SK-MEL-5 (cell line): Measurements from ENCODE around the gene USP40. TPM values are rescaled to one million over a fixed set of nuclear protein-coding genes. Genes with fewer than 3 reads are reported as not detected.

Experiments
- DNase-seq: peaks from one replicate; pipeline ENCODE4 v3.0.0-alpha.2; 2016; ENCODE audit warnings: low read depth, low spot score
- in situ Hi-C: cut with HindIII; loops from 2 replicates; pipeline ENCODE4 v1.10.0; 2016; ENCODE audit warnings: low sequenced_read_pairs, high pct_unique_total_duplicates, low pct_unique_long_range_greater_than_20kb
- total RNA-seq: library from RNA; depleted of rRNA; stranded (reverse); fragments of >200 nt; shearing (Covaris generic); gene quantifications from 2 replicates; pipeline ENCODE4 v1.2.3, GENCODE V29; 2014

The USP40 gene
- total RNA-seq, 1 experiment from 2014 or later: 38.3 TPM

DNA sequence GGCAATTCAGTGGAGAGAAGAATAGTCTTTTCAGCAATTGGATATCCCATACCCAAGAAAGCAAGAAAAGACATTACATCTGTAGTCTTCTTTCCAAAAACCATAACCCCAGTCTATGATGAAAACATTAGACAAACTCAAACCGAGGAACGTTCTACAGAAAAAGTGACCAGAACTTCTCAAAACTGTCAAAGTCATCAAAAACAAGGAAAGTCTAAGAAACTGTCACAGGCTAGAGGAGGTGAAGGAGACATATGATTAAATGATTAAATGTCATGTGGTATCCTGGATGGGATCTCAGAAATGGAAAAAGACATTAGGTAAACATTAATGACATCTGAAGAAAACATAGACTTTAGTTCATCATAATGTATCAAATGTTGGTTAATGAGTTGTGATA lies 4.9 kb upstream of the USP40 start:
- DNase-seq: no peak
- in situ Hi-C loops: no loop called here

- in situ Hi-C loops: no loop called here
- DNase-seq: no peak
These were observed 4.4 kb upstream of the USP40 start for GRCh38 chr2:233571001-233571400.

- no peak for DNase-seq
- in situ Hi-C loops: no loop called here
These were observed 869 bp downstream of the USP40 start for GRCh38 chr2:233565685-233566140.

GRCh38 chr2:233563663-233564430 lies 2.7 kb downstream of the USP40 start:
- in situ Hi-C loops: no loop called here
- DNase-seq: no peak

DNA sequence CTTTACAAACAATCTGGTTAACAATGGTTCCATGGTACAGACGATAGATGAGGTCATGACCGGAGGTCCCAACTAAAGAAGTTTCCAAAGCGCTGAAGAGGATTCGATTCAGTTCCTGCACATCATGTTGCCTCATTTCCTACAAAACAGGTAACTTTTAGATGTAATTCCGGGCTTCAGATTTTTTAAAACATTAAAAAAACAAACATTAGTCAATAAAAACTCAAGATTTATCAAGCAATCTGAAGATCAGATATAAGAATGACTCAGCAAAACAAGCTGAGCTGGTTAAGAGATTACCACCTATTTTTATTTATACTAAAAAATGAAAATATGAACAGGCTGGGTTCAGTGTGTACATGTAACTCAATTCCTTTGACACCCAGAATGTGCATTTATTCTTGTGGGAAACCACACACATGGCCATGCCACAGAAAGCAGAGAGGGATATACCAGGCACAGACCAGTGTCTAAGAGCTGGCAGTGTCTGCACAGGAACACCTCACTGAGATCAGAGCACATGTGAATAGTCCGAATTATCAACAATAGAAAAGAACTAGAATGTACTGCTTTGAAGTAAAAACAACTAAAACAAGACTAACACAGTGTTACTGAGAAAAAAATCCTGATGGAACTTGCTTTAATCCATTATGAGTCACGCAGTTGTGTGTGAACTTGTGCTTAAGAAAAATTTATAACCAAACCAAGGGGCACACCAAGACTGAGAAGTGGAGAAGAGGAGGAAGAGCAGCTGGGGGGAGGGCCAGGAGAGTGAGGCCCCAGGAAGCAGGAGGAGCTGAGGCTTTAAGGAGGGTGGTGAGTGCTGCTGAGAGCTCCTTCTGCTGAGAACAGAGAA lies 9.5 kb downstream of the USP40 start:
- in situ Hi-C loops: no loop called here
- DNase-seq: no peak

DNA sequence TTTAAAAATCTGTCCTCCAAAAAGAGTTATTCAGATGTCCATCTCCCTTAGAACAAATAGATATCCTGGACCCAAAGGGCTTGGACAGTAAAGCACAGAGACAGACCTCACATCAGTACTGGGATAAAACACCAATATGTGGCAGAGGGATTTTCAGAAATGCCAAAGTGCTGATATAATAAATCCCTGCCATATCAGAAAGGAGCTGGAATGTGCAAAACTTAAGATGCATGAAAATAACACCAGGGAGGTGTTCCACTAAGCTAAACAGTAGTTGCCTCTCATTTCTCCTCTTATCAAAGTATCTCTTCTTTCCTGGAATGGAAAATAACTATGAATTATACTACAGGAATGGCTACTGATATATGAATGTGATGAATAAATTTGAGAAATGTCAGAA lies 13.2 kb downstream of the USP40 start:
- no peak for DNase-seq
- in situ Hi-C loops: no loop called here

DNA sequence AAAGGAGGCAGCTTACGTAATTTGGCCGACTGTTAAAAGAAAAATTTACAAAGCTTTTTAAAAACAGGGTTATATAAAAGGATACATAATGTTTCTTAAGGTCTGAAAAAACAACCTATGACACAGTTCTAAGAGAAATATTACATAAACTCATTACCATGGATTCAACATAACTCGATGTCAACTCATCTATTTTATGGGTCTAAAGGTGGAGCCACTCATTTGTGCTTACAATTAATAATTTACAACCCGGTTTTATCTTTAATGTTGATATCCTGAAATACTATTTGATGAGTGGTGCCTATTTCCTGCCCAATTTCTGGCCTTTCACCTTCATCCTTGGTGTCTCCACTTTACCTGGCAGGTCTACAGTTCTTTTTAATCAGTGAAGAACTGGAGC lies 15.1 kb downstream of the USP40 start:
- in situ Hi-C loops: no loop called here
- DNase-seq: no peak

DNA sequence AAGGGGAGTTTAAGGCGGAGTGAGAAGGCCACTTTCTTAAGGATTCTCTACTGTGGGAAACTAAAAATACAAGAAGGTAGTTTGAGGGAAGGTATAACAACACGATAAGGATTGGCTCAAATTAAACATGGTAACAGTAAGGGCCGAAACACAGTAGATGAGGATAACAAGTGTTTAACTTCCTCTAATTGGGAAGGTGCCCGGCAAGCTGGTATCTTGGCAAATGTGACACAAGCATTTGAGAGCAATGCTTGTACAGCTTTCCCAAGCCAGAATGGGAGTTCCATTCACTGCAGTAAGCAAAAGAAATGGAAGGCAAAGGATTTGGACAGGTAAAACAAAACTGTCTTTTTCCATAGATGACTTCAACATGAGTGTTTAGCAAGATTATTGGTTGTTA lies 19.8 kb downstream of the USP40 start:
- in situ Hi-C loops: no loop called here
- DNase-seq: no peak

DNA sequence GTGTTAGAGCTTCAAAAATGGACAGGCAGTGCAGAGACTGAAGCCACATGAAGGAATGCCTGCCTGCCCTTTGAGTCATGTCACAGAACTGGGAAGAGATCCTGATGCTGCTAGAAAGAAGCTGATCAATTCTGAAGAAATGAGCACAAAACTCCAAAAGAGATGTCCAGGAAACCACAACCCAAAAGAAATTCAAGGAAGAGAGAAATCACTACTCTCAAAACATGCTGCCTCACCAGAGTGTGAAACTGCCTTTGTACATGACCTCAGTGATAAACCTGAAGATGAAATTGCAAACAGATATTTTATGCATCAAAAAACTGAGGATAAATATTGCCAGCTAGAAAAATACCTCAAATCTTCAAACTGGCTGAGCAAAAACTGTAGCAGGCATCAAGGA lies 20.5 kb downstream of the USP40 start:
- in situ Hi-C loops: no loop called here
- no peak for DNase-seq

GRCh38 chr2:233544200-233544610 lies 22.4 kb downstream of the USP40 start:
- no peak for DNase-seq
- in situ Hi-C loops: no loop called here

DNA sequence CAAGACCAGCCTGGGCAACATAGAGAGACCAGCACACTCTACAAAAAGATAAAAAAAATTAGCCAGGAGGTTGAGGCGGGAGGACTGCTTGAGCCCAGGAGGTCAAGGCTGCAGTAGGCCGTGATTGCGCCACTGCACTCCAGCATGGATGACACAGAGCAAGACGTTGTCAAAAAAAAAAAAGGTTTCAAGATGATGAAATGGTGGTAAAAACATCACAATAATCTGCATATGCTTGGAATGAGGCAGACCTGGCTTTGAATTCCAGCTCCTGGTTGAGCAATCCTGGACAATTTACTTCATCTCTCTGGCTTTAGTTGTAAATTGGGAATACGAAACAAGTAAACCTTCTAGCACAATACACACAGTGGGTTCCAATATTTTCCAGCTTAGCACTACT lies 24.1 kb downstream of the USP40 start:
- in situ Hi-C loops: no loop called here
- no peak for DNase-seq

GRCh38 chr2:233538741-233539140 lies 27.8 kb downstream of the USP40 start:
- DNase-seq: no peak
- in situ Hi-C loops: no loop called here

- no peak for DNase-seq
- in situ Hi-C loops: no loop called here
These were observed 31.3 kb downstream of the USP40 start for GRCh38 chr2:233535271-233535670.

DNA sequence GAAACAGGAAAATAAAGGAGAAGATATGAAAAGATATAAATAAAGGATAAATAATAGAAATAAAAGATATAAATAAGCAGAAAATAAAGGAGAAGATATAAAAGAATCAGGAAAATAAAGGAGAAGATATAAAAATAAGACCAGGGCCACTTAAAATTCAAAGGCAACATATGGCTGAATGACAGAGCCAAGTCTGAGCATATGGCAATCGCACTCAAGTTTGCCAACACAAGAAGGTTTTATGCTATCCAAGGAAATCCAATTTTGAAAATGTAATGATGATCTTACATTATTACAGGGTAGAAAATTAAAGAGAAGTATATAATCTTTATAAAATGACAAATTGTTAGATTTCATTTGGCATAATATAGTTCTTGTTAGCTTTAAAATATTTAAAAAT lies 33.6 kb downstream of the USP40 start:
- in situ Hi-C loops: no loop called here
- DNase-seq: no peak

- in situ Hi-C loops: no loop called here
- DNase-seq: no peak
These were observed 34.6 kb downstream of the USP40 start for GRCh38 chr2:233531955-233532354.

GRCh38 chr2:233530381-233530780 lies 36.2 kb downstream of the USP40 start:
- in situ Hi-C loops: no loop called here
- DNase-seq: no peak

- in situ Hi-C loops: no loop called here
- DNase-seq: no peak
These were observed 38.4 kb downstream of the USP40 start for GRCh38 chr2:233528182-233528581.

DNA sequence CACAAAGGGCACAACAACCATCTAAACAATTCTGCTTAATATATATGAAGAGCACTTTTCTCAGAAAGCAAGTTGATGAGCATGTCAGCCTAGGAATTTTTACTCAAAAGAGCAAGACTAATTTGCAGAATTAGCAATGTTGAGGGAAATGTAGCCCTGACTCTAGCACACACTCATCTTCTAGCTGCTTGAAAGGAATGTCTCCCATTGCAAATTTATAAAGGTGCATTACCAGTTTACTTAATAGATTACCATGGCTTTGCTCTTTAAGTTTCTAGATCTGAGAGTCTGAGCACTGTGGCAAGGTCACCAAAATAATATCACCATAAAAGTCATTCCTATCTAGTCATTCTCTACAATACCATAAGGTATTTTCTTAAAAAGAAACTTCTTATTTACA lies 40.8 kb downstream of the USP40 start:
- no peak for DNase-seq
- in situ Hi-C loops: no loop called here
